NB4 (cell line): Measurements from ENCODE around the gene ZSWIM9.

Experiments
- CTCF ChIP-seq: IDR thresholded peaks from one replicate; pipeline ENCODE4 v1.5.1; 2012; ENCODE audit warnings: low read depth, low read length
- MYC ChIP-seq: IDR thresholded peaks from 2 replicates; pipeline ENCODE4 v1.6.1; 2011; ENCODE audit warnings: low read depth, low read length
- POLR2A ChIP-seq: IDR thresholded peaks from 2 replicates; pipeline ENCODE4 v1.6.1; 2011; ENCODE audit warnings: mild to moderate bottlenecking; ENCODE audit not compliant: insufficient read length; ENCODE audit errors: extremely low read depth

GRCh38 chr19:48239120-48239519 lies 68.6 kb downstream of the ZSWIM9 start:
- no peak for TF ChIP-seq POLR2A
- TF ChIP-seq CTCF = no peak
- TF ChIP-seq MYC = no peak
